GM12801 (cell line): ENCODE data around the gene CCDC70.

Experiments
- TF ChIP-seq, protein P1 (sequence below): IDR thresholded peaks from one replicate; pipeline ENCODE4 v1.5.1; 2011; ENCODE audit warnings: control low read depth; ENCODE audit not compliant: insufficient read length; ENCODE audit errors: extremely low read depth

The CCDC70 gene

DNA sequence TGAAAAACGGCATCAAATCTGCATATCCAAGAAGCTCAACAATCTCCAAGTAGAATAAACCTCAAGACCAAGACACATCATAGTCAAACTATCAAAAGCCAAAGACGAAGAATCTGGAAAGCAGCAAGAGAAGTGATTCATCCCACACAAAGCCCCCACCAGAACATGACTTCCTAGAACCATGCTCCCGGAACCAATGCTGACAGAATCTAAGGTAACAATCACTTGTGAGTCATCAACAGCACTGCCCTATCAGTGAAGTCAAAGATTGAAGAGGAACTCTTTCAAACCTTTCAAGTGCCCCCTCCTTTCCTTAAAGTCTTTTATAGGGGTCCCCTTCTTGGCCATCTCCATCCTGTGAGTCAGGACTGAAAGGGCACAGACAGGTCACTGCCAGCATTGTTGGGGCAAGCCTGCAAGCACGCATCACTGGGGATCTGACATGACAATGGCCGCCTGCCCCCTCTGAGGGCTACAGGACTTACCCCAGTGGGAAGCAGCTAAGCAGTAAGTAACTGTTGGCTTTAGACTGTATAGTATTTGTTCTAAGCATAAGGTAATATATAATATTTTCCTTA, at the start of gene CCDC70:
CCDC70 (plus strand) TSS at position 247 of the 578 bp plus-strand sequence. CDS start 3,443 bp downstream, outside the sequence.
- TF ChIP-seq, protein P1, sequence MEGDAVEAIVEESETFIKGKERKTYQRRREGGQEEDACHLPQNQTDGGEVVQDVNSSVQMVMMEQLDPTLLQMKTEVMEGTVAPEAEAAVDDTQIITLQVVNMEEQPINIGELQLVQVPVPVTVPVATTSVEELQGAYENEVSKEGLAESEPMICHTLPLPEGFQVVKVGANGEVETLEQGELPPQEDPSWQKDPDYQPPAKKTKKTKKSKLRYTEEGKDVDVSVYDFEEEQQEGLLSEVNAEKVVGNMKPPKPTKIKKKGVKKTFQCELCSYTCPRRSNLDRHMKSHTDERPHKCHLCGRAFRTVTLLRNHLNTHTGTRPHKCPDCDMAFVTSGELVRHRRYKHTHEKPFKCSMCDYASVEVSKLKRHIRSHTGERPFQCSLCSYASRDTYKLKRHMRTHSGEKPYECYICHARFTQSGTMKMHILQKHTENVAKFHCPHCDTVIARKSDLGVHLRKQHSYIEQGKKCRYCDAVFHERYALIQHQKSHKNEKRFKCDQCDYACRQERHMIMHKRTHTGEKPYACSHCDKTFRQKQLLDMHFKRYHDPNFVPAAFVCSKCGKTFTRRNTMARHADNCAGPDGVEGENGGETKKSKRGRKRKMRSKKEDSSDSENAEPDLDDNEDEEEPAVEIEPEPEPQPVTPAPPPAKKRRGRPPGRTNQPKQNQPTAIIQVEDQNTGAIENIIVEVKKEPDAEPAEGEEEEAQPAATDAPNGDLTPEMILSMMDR: no peak

DNA sequence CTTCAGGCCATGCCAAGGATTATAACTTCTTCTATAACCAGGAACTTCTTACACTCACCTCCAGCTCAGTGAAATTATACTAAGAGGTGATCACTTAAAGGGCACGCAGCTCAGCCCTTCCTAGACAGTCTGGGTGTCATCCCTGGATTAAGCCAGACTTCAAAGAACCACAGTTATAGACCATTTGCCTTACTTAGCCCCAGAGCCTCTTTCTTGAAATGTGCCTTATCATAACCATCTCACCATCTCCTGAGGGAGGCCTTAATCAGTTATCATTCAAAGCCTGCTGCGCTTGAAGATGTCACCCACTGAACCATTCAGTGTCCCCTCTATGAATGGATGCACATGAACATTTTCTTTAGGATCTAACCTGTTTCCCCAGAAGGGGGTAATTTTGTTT, 47.7 kb upstream of the CCDC70 start:
- TF ChIP-seq, protein P1: no peak

DNA sequence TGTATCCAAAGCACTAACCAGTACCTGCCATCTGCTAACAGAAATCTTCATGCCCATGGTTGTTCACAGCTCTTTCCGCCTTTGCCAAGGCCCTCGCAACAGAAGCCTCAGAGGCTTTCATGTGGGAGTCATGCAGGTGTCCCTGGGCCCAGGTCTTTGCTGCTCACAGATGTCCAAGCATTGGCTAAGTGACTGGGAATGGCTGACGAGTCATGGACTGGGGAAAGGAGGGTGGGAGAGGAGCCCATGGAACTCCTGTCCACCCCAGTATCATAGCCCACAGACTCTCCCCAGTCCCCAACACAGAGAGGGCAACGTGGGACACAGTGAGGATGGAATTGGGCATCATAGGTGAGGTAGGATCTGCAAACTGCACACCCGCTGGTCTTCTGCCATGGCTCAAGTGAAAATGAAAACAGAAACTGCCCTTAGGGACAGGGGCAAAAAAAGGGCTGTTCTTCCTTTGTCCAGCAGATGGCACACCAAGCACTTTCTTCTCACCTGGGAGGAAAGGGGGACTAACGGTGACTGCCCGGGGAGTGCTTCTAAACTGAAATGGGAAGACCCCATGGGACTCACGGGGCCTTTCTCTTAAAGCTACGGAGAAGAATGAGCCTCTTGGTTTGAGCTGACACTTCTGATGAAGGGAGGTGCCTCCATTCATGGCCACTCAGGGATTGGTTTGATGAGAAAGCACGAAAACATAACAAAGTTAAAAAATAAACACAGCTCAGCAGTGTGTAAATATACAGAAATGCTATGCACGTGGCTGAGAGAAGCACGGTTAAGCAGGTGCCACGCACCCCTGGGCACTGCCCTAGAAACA, 46.7 kb upstream of the CCDC70 start:
- TF ChIP-seq, protein P1: peak; percentile 91

DNA sequence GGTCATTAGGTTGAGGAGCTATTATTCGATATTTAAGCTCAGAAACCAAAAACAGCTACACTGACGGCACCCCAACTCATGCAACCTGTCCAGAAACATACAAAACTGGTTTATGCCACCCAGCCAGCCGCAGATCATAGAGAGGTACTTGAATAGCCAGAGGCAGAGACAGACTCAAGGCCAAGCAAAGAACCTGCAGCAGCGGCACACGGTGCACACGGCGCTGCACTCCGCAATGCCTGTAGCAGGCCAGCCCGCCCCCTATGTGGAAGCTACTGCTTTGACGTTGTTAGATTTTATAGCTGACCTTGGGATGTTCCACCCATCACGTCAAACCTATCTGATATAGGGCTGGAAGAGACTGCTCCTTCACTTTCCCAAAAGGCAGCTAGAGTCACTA, 45.9 kb upstream of the CCDC70 start:
- TF ChIP-seq, protein P1: no peak

DNA sequence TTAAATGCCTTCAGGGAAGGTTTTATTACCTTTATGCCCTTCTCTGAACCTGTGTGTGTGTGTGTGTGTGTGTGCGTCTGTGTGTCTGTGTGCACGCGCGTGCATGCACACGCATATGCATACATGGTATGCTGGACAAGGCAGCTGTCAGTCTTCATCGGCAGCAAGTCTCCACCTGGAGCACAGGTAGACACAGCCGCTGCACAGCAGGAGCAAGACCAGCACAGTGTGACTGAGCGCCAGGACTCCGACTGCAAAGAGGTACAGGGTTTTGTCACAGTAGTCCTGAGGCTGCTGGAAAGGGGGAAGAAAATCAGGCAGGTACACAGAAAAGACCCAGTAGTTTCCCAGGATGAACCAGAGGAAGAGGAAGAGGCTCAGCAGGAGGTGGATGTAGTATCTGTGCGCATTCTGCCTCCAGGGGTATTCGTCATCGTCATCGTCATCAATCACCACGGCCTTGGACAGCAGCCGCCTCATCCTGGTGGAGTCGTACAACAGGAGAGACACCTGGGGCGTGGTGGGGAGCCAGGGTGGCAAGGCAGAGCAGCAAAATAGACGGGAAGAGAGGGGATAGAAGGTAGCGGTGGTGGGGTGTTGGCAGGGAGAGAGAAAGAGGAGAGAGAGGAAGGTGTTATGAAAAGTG, 45.0 kb upstream of the CCDC70 start:
- TF ChIP-seq, protein P1: no peak

DNA sequence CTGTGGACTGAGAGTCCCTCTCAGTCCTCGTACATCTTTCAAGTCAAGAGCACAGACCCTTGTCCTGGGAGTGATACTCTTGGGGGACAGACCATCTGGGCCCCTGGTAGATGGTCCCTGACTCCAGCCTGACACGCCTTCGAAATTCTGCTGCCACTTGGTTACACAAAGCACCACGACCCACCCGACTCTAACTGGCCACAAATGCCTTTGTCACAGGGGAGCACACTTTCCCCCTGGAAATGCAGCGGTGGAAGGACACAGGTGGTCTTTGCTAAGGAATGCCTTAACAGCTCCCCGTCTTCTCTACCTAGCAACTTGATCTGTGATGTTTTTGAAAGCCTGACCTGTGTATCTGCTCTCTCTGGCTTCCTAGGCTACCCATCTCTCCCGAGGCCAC, 44.1 kb upstream of the CCDC70 start:
- TF ChIP-seq, protein P1: no peak

DNA sequence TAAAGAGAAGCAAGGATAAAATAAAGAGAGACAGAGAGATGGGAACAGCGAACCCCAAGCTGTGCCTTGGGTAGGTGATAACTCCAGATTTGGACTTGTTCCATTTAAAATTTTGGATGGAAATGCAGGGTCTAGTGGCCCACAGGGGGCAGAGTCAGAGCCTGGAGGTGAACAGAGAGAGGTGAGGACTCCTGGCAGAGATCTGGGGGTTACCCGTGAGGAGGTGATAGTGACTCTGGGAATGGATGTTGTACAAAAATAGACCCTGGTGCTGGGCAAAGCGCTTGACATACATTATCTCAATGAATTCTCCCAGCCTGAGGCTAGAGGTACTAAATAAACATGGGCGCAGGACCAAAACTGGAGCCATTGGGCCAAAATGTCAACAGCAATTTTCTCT, 43.5 kb upstream of the CCDC70 start:
- TF ChIP-seq, protein P1: no peak
